H1 (cell line): Measurements from ENCODE around the gene HGFAC. TPM values are rescaled to one million over a fixed set of nuclear protein-coding genes. Genes with fewer than 3 reads are reported as not detected.

Source experiments
- CTCF ChIA-PET: fragments of 300-600 bp; sonication (Branson Sonifier 250); formaldehyde crosslinking; loops from one replicate; lab custom pipeline; 2021; ENCODE audit not compliant: partially characterized antibody; lab: Charles Lee
- POLR2A ChIA-PET: fragments of 300-600 bp; sonication (Branson Sonifier 250); formaldehyde crosslinking; loops from one replicate; lab custom pipeline; 2021; ENCODE audit warnings: inconsistent platforms; ENCODE audit not compliant: partially characterized antibody; lab: Charles Lee
- DNase-seq, 2 experiments: peaks; one replicate each; pipeline versions ENCODE4 v3.0.0 to v3.0.0-alpha.2; 2010 to 2022; ENCODE audit warnings: low spot score in 2 of 2, low read depth in 1 of 2, mixed read lengths in 1 of 2
- FAIRE-seq: peaks from 2 replicates; lab custom pipeline; 2011; peaks lifted over from hg19 to GRCh38; lab: Jason Lieb, UNC
- H2AFZ ChIP-seq: 2 replicates; pipeline ENCODE4 v1.8.1; 2012; ENCODE audit warnings: low read length, inconsistent platforms
- H2AK5ac ChIP-seq: 2 replicates; pipeline ENCODE4 v1.6.1; 2013; ENCODE audit warnings: low read depth, low read length
- H2BK120ac ChIP-seq: replicated peaks from 2 replicates; pipeline ENCODE3; 2013; ENCODE audit warnings: low read depth, low read length, inconsistent platforms
- H2BK12ac ChIP-seq: 2 replicates; pipeline ENCODE4 v1.6.1; 2013; ENCODE audit warnings: low read depth, low read length
- H2BK15ac ChIP-seq: 2 replicates; pipeline ENCODE4 v1.6.1; 2013; ENCODE audit warnings: low read length
- H2BK20ac ChIP-seq: 2 replicates; pipeline ENCODE4 v1.6.1; 2013; ENCODE audit warnings: low read length
- H2BK5ac ChIP-seq: 2 replicates; pipeline ENCODE4 v1.6.1; 2013; ENCODE audit warnings: low read depth, low read length
- H3K14ac ChIP-seq: 2 replicates; pipeline ENCODE4 v1.6.1; 2013; ENCODE audit warnings: inconsistent platforms; ENCODE audit not compliant: insufficient read length
- H3K18ac ChIP-seq: 2 replicates; pipeline ENCODE4 v1.6.1; 2013; ENCODE audit warnings: low read length; ENCODE audit errors: extremely low read depth
- H3K23ac ChIP-seq: 2 replicates; pipeline ENCODE4 v1.6.1; 2013; ENCODE audit warnings: inconsistent platforms; ENCODE audit not compliant: insufficient read length
- H3K23me2 ChIP-seq: 2 replicates; pipeline ENCODE4 v1.6.1; 2013; ENCODE audit warnings: low read depth, low read length
- H3K27ac ChIP-seq: 2 replicates; pipeline ENCODE4 v1.6.1; 2011; ENCODE audit warnings: low read depth, low read length, inconsistent platforms
- H3K27me3 ChIP-seq, 4 experiments: replicated peaks in 1 of 4; 1 replicate in 1 of 4; 2 replicates in 3 of 4; pipeline versions ENCODE4 v1.6.1 to v1.8.1; 2011 to 2013; ENCODE audit warnings: low read length in 3 of 4, mild to moderate bottlenecking in 3 of 4, inconsistent platforms in 2 of 4, mixed read lengths in 2 of 4, moderate library complexity in 1 of 4; ENCODE audit not compliant: control insufficient read depth in 3 of 4, insufficient read depth in 3 of 4; ENCODE audit errors: extremely low read depth in 1 of 4
- H3K36me3 ChIP-seq, 4 experiments: 2 replicates each; pipeline versions ENCODE4 v1.6.1 to v1.8.1; 2011 to 2013; ENCODE audit warnings: mild to moderate bottlenecking in 4 of 4, low read length in 3 of 4, moderate library complexity in 2 of 4, control low read depth in 1 of 4, inconsistent platforms in 1 of 4; ENCODE audit not compliant: insufficient read depth in 4 of 4, control insufficient read depth in 2 of 4
- H3K4ac ChIP-seq: replicated peaks from 2 replicates; pipeline ENCODE3; 2013; ENCODE audit warnings: low read length, low read depth, mixed read lengths, inconsistent platforms; ENCODE audit not compliant: insufficient read length
- H3K4me1 ChIP-seq, 4 experiments: replicated peaks in 1 of 4; 1 replicate in 1 of 4; 2 replicates in 3 of 4; pipeline versions ENCODE4 v1.6.1 to v1.8.1; 2011 to 2013; ENCODE audit warnings: low read length in 3 of 4, inconsistent platforms in 2 of 4, mixed read lengths in 1 of 4; ENCODE audit not compliant: insufficient read depth in 4 of 4, control insufficient read depth in 3 of 4
- H3K4me2 ChIP-seq, 2 experiments: 2 replicates each; pipeline versions ENCODE4 v1.6.1 to v1.8.1; 2011 to 2013; ENCODE audit warnings: low read depth in 2 of 2, low read length in 2 of 2, control low read depth in 1 of 2, inconsistent platforms in 1 of 2, mild to moderate bottlenecking in 1 of 2; ENCODE audit not compliant: insufficient read depth in 1 of 2
- H3K4me3 ChIP-seq, 4 experiments: fragments of 200-600, 300-600 bp in 1 of 4; sonication (generic), shearing (Covaris generic), sonication (Bioruptor Twin) in 1 of 4; 2 replicates each; pipeline versions ENCODE4 v1.5.1 to v1.8.1; 2011 to 2016; ENCODE audit warnings: low read length in 4 of 4, low read depth in 3 of 4, control low read depth in 2 of 4, inconsistent platforms in 2 of 4, mild to moderate bottlenecking in 2 of 4, mixed read lengths in 1 of 4, moderate library complexity in 1 of 4; ENCODE audit not compliant: insufficient read depth in 2 of 4; ENCODE audit errors: extremely low read depth in 1 of 4
- H3K56ac ChIP-seq: replicated peaks from 2 replicates; pipeline ENCODE3; 2013; ENCODE audit warnings: low read depth, mild to moderate bottlenecking, mixed read lengths, low read length, inconsistent platforms; ENCODE audit not compliant: insufficient read length
- H3K79me1 ChIP-seq: 2 replicates; pipeline ENCODE4 v1.6.1; 2013; ENCODE audit warnings: low read depth, low read length, control low read depth
- H3K79me2 ChIP-seq, 2 experiments: 2 replicates each; pipeline versions ENCODE4 v1.6.1 to v1.8.1; 2012 to 2013; ENCODE audit warnings: low read length in 2 of 2, mild to moderate bottlenecking in 2 of 2, inconsistent platforms in 1 of 2; ENCODE audit not compliant: insufficient read depth in 2 of 2, control insufficient read depth in 1 of 2
- H3K9ac ChIP-seq, 4 experiments: replicated peaks in 1 of 4; 1 replicate in 1 of 4; 2 replicates in 3 of 4; pipeline versions ENCODE4 v1.6.1 to v1.8.1; 2011 to 2013; ENCODE audit warnings: low read depth in 3 of 4, low read length in 3 of 4, control low read depth in 2 of 4, mild to moderate bottlenecking in 2 of 4, moderate library complexity in 2 of 4, inconsistent platforms in 1 of 4; ENCODE audit errors: extremely low read depth in 1 of 4
- H3K9me3 ChIP-seq, 2 experiments: 2 replicates each; pipeline versions ENCODE4 v1.6.1 to v1.8.1; 2012 to 2013; ENCODE audit warnings: mild to moderate bottlenecking in 2 of 2, moderate library complexity in 2 of 2, control low read depth in 1 of 2, inconsistent platforms in 1 of 2, low read depth in 1 of 2, low read length in 1 of 2, mixed read lengths in 1 of 2; ENCODE audit not compliant: insufficient read depth in 2 of 2
- H4K20me1 ChIP-seq, 2 experiments: replicated peaks in 1 of 2; 2 replicates each; pipeline versions ENCODE3 to v1.8.1; 2011 to 2013; ENCODE audit warnings: inconsistent platforms in 2 of 2, low read length in 2 of 2, mild to moderate bottlenecking in 1 of 2; ENCODE audit not compliant: insufficient read depth in 2 of 2, control insufficient read depth in 1 of 2
- H4K5ac ChIP-seq: 2 replicates; pipeline ENCODE4 v1.6.1; 2013; ENCODE audit warnings: low read length, low read depth, mixed read lengths, inconsistent platforms; ENCODE audit not compliant: insufficient read length
- H4K8ac ChIP-seq: 2 replicates; pipeline ENCODE4 v1.8.0; 2013; ENCODE audit warnings: mild to moderate bottlenecking, moderate library complexity, low read length, inconsistent platforms; ENCODE audit not compliant: insufficient read depth; ENCODE audit errors: extremely low read depth
- H4K91ac ChIP-seq: replicated peaks from 2 replicates; pipeline ENCODE3; 2013; ENCODE audit warnings: low read length, mixed read lengths, inconsistent platforms; ENCODE audit not compliant: insufficient read length
- CEBPB ChIP-seq: IDR thresholded peaks from 2 replicates; pipeline ENCODE4 v1.6.1; 2012; ENCODE audit warnings: low read depth, low read length
- CHD1 ChIP-seq: IDR thresholded peaks from 2 replicates; pipeline ENCODE4 v1.6.1; 2012; ENCODE audit warnings: low read depth, low read length, improper control_type of control experiment
- E2F6 ChIP-seq: IDR thresholded peaks from 2 replicates; pipeline ENCODE4 v1.6.1; 2012; ENCODE audit warnings: inconsistent platforms
- RBBP5 ChIP-seq: IDR thresholded peaks from 2 replicates; pipeline ENCODE4 v1.7.1; 2012; ENCODE audit warnings: low read depth, mild to moderate bottlenecking, inconsistent platforms, low read length, moderate library complexity, borderline replicate concordance
- SUZ12 ChIP-seq: fragments of 200-600 bp; sonication (generic); IDR thresholded peaks from 2 replicates; pipeline ENCODE4 v1.6.1; 2012; ENCODE audit warnings: mild to moderate bottlenecking, inconsistent platforms, low read length, moderate library complexity, mixed read lengths
- WGBS, 2 experiments: shearing (Covaris generic) in 1 of 2; methylation state at CpG; one replicate each; pipeline versions ENCODE4 v1.1.6 to v1.1.7; 2013 to 2015; ENCODE audit warnings: low lambda C conversion rate in 2 of 2, mixed read lengths in 2 of 2, inconsistent platforms in 1 of 2, low coverage in 1 of 2, missing lambda C conversion rate in 1 of 2; ENCODE audit not compliant: insufficient replicate concordance in 2 of 2, insufficient coverage in 1 of 2, insufficient read length in 1 of 2; ENCODE audit errors: extremely low coverage in 1 of 2, missing lambda C conversion rate in 1 of 2; 5-methylcytosine and 5-hydroxymethylcytosine counted together
- polyA plus RNA-seq, 7 experiments: library from polyadenylated mRNA; depleted of rRNA in 3 of 7; stranded (reverse) in 5 of 7; unstranded in 2 of 7; fragments of >200 nt in 5 of 7; fragments of 200-250 nt in 2 of 7; gene quantifications; 1 replicate in 5 of 7; 2 replicates in 1 of 7; 4 replicates in 1 of 7; pipeline versions ENCODE4 v1.2.1 to v1.2.3, GENCODE V29; 2011 to 2013; ENCODE audit warnings: missing spikeins in 2 of 7, mixed read lengths in 2 of 7
- total RNA-seq: library from RNA; stranded (reverse); fragmentation: NEBNext Ultra II Directional; extraction: Animal tissue kit (Norgen Biotek cat#: 25700); gene quantifications from 2 replicates; pipeline ENCODE4 v1.2.1, GENCODE V29; 2021

The HGFAC gene
- total and polyA plus RNA-seq, 2 of the 8 experiments (the other 6 are each of a cell fraction or from before 2014, with no cell fraction given), result 0.14 to 0.15 TPM

GRCh38 chr4:3446631-3447320 lies 5.0 kb downstream of the HGFAC start:
- Histone ChIP-seq H4K91ac (no peak overlapping the region), H2AFZ (no peak overlapping the region), H3K36me3 (no peaks in the 10 kb centered on the region), H3K4me1 (no peaks in the 10 kb centered on the region; a peak in 1 of 7 replicates), H3K56ac (no peak overlapping the region), H3K79me2 (no peaks in the 10 kb centered on the region), H3K79me1 (no peaks in the 10 kb centered on the region), H3K4ac (no peak overlapping the region), H2AK5ac (no peak overlapping the region), H3K23me2 (no peaks in the 10 kb centered on the region), H3K14ac (no peak overlapping the region), H3K27ac (no peak overlapping the region), H3K18ac (no peak overlapping the region), H2BK5ac (no peak overlapping the region), H3K9me3 (no peaks in the 10 kb centered on the region), H2BK12ac (0 out of 2 replicates have a peak overlapping the region, but pooled peaks have one; percentile 9), H4K8ac (peak overlapping the region; percentile 79; the same call in 1 of the 2 replicates), H2BK15ac (no peak overlapping the region), H3K27me3 (no peaks in the 10 kb centered on the region; a peak in 2 of 7 replicates), H4K5ac (no peak overlapping the region), H3K4me2 (no peak overlapping the region), H3K4me3 (no peak overlapping the region), H4K20me1 (no peaks in the 10 kb centered on the region), H2BK20ac (no peak overlapping the region), H3K23ac (no peak overlapping the region), H3K9ac (no peak overlapping the region), H2BK120ac (no peak overlapping the region)
- ChIA-PET POLR2A (no interaction called here), CTCF (interaction anchor here (0.9 to 3.3 kb wide), 7 partner anchors 11 to 128 kb away, joined by 3 to 13 read pairs (median 5); no protein-coding TSS in a partner anchor)
- no peak for DNase-seq
- FAIRE-seq, result no peak
- TF ChIP-seq CHD1 (no peak), RBBP5 (no peak), CEBPB (no peak), E2F6 (no peak), SUZ12 (no peak)
- WGBS, 2 experiments, result 82% methylated on average over 21 of the region's 22 CpGs; no CpG with 5 or more reads in 1 of the 2 experiments
